CD4-positive, alpha-beta T cell treated with Interleukin-10 for 1 hour (primary cell): ENCODE data around the gene LDB2.

ENCODE experiments used
- DNase-seq: peaks from one replicate; pipeline ENCODE4 v3.0.0-alpha.2; 2020

LDB2 gene

GRCh38 chr4:16521156-16521915, 377.1 kb downstream of the LDB2 start:
- no peak for DNase-seq

GRCh38 chr4:16516796-16517439, 381.5 kb downstream of the LDB2 start:
- no peak for DNase-seq

GRCh38 chr4:16513876-16514275, 384.6 kb downstream of the LDB2 start:
- no peak for DNase-seq

- no peak for DNase-seq
Observed at GRCh38 chr4:16508968-16509367, 389.5 kb downstream of the LDB2 start.

GRCh38 chr4:16505726-16506125, 392.7 kb downstream of the LDB2 start:
- DNase-seq, result no peak

GRCh38 chr4:16505267-16505666, 393.2 kb downstream of the LDB2 start:
- no peak for DNase-seq

- no peak for DNase-seq
Observed at GRCh38 chr4:16503421-16504100, 394.9 kb downstream of the LDB2 start.

- DNase-seq, result no peak
Observed at GRCh38 chr4:16498978-16499377, 399.5 kb downstream of the LDB2 start.

GRCh38 chr4:16496501-16496900, 401.9 kb downstream of the LDB2 start:
- DNase-seq, result no peak

- DNase-seq, result no peak
Observed at GRCh38 chr4:16492872-16493271, 405.6 kb downstream of the LDB2 start.

GRCh38 chr4:16489226-16489625, 409.2 kb downstream of the LDB2 start:
- no peak for DNase-seq

- no peak for DNase-seq
Observed at GRCh38 chr4:16488084-16488483, 410.4 kb downstream of the LDB2 start.

- DNase-seq, result no peak
Observed at GRCh38 chr4:16484711-16485110, 413.7 kb downstream of the LDB2 start.

- DNase-seq, result no peak
Observed at GRCh38 chr4:16483540-16483939, 414.9 kb downstream of the LDB2 start.

- DNase-seq, result no peak
Observed at GRCh38 chr4:16480011-16480410, 418.4 kb downstream of the LDB2 start.

- no peak for DNase-seq
Observed at GRCh38 chr4:16472537-16472936, 425.9 kb downstream of the LDB2 start.

- DNase-seq, result no peak
Observed at GRCh38 chr4:16467061-16467460, 431.4 kb downstream of the LDB2 start.

GRCh38 chr4:16466581-16466980, 431.9 kb downstream of the LDB2 start:
- no peak for DNase-seq

- no peak for DNase-seq
Observed at GRCh38 chr4:16464651-16465050, 433.8 kb downstream of the LDB2 start.

- no peak for DNase-seq
Observed at GRCh38 chr4:16462656-16463055, 435.8 kb downstream of the LDB2 start.

- DNase-seq, result no peak
Observed at GRCh38 chr4:16461362-16461761, 437.1 kb downstream of the LDB2 start.

GRCh38 chr4:16457944-16458343, 440.5 kb downstream of the LDB2 start:
- DNase-seq, result no peak
